Left lung (tissue), 10 donors: Measurements from ENCODE around the gene SEBOX. TPM values are rescaled to one million over a fixed set of nuclear protein-coding genes. Genes with fewer than 3 reads are reported as not detected.

Experiments used
- ATAC-seq: fragments of 200-7000 bp; cut with Tn5 transposase; one replicate; pipeline ENCODE4 v1.9.1; 2020; ENCODE audit warnings: moderate library complexity
- DNase-seq, 4 donors: peaks; one replicate each; pipeline ENCODE4 v3.0.0-alpha.2; 2013 to 2020
- H3K27ac ChIP-seq, 2 donors: fragments of 200-600 bp; sonication (generic) in 1 of 2; one replicate each; pipeline versions ENCODE4 v1.5.0 to v1.8.0; 2020 to 2021
- H3K27me3 ChIP-seq, 2 donors: fragments of 200-600 bp; sonication (generic) in 1 of 2; one replicate each; pipeline versions ENCODE4 v1.5.0 to v1.8.0; 2020 to 2021
- H3K36me3 ChIP-seq, 2 donors: fragments of 200-600 bp; sonication (generic) in 1 of 2; one replicate each; pipeline versions ENCODE4 v1.5.0 to v1.8.0; 2020 to 2021
- H3K4me1 ChIP-seq, 2 donors: fragments of 200-600 bp; one replicate each; pipeline ENCODE4 v1.8.0; 2021
- H3K4me3 ChIP-seq, 2 donors: fragments of 200-600 bp; sonication (generic) in 1 of 2; one replicate each; pipeline versions ENCODE4 v1.5.0 to v1.8.0; 2020 to 2021; ENCODE audit warnings: mild to moderate bottlenecking in 1 of 2
- H3K9me3 ChIP-seq, 2 donors: fragments of 200-600 bp; sonication (generic) in 1 of 2; one replicate each; pipeline versions ENCODE4 v1.5.0 to v1.8.0; 2020 to 2021
- CTCF ChIP-seq, 2 donors: fragments of 200-600 bp; sonication (generic) in 1 of 2; IDR thresholded peaks; one replicate each; pipeline versions ENCODE4 v1.5.0 to v1.8.0; 2021; ENCODE audit warnings: antibody characterized with exemption in 2 of 2
- intact Hi-C, 2 donors: fragments of 100-400 bp; cut with DNase I; formaldehyde crosslinking; loops; one replicate each; pipeline versions ENCODE4 v1.11.2 to v1.14.2; 2022
- polyA plus RNA-seq, 6 donors: library from polyadenylated mRNA; unstranded; fragments of 120-200 nt; gene quantifications; one replicate each; pipeline ENCODE4 v1.2.1, GENCODE V29; 2013; ENCODE audit not compliant: insufficient read length in 6 of 6
- total RNA-seq, 2 donors: library from RNA; stranded (reverse); fragmentation: NEBNext Ultra II Directional; extraction: Animal tissue kit (Norgen Biotek cat#: 25700); gene quantifications; one replicate each; pipeline ENCODE4 v1.2.1, GENCODE V29; 2021
- donor health status: DM: no; HTN: yes; CAD: no.
- donor health status: DM: no; HTN: no; CAD: no.

SEBOX gene
- total and polyA plus RNA-seq, 8 donors, result not detected

- H3K27me3 ChIP-seq, result no peaks in the 10 kb centered on the region
- no peak overlapping the region for H3K4me3 ChIP-seq
- ATAC-seq, result no peak
- no peak for TF ChIP-seq CTCF (IDR thresholded peaks at IDR 0.05)
- H3K4me1 ChIP-seq, result peaks cover 0 to 10% of the 10 kb centered on the region in 2 donors
- H3K36me3 ChIP-seq, result peaks cover 0 to 59% of the 10 kb centered on the region in 2 donors
- H3K27ac ChIP-seq, result no peak overlapping the region
- intact Hi-C loops, result no loop called here
- H3K9me3 ChIP-seq, result no peaks in the 10 kb centered on the region
- DNase-seq, result no peak
These were observed 37.3 kb downstream of the SEBOX start for GRCh38 chr17:28327709-28328108.

- peaks cover 0 to 58% of the 10 kb centered on the region in 2 donors for H3K36me3 ChIP-seq
- H3K9me3 ChIP-seq, result no peaks in the 10 kb centered on the region
- intact Hi-C loops, result no loop called here
- H3K4me3 ChIP-seq, result no peak overlapping the region
- no peak overlapping the region for H3K27ac ChIP-seq
- DNase-seq (no peak), ATAC-seq (no peak)
- peaks cover 0 to 10% of the 10 kb centered on the region in 2 donors for H3K4me1 ChIP-seq
- TF ChIP-seq CTCF (IDR thresholded peaks at IDR 0.05), result no peak
- H3K27me3 ChIP-seq, result no peaks in the 10 kb centered on the region
These were observed 37.9 kb downstream of the SEBOX start for GRCh38 chr17:28327031-28327607.

- no peak for TF ChIP-seq CTCF (IDR thresholded peaks at IDR 0.05)
- peak; percentile 13 for ATAC-seq
- peaks cover 0 to 10% of the 10 kb centered on the region in 2 donors for H3K4me1 ChIP-seq
- no peak for DNase-seq
- H3K27ac ChIP-seq, result no peak overlapping the region
- no peaks in the 10 kb centered on the region for H3K9me3 ChIP-seq
- intact Hi-C loops, result no loop called here
- H3K4me3 ChIP-seq, result no peak overlapping the region
- H3K36me3 ChIP-seq, result peaks cover 0 to 48% of the 10 kb centered on the region in 2 donors
- H3K27me3 ChIP-seq, result no peaks in the 10 kb centered on the region
These were observed 38.9 kb downstream of the SEBOX start for GRCh38 chr17:28326114-28326513.

DNA sequence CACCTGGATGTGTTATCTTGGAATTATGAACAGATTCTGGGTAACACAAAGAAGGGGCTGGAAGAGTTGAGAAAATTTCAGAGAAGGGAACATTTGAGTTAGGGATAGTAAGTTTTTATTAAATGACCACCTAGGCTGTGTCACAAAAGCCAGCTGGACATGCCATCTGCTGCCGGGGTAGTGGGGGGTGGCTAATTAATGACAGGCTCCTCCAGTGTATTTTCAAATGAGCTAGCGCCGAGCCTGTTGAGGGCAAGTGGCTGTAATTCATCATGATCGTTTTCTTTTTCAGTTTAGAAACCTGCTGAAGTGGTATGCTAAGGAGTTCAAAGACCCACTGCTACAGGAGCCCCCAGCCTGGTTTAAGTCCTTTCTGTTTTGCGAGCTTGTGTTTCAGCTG is 39.8 kb downstream of the SEBOX start:
- ATAC-seq (no peak), DNase-seq (no peak)
- intact Hi-C loops, result no loop called here
- H3K9me3 ChIP-seq, result no peaks in the 10 kb centered on the region
- H3K4me3 ChIP-seq, result no peak overlapping the region
- TF ChIP-seq CTCF (IDR thresholded peaks at IDR 0.05), result no peak
- peaks cover 0 to 39% of the 10 kb centered on the region in 2 donors for H3K36me3 ChIP-seq
- H3K27ac ChIP-seq, result no peak overlapping the region
- peaks cover 0 to 13% of the 10 kb centered on the region in 2 donors for H3K4me1 ChIP-seq
- no peaks in the 10 kb centered on the region for H3K27me3 ChIP-seq

DNA sequence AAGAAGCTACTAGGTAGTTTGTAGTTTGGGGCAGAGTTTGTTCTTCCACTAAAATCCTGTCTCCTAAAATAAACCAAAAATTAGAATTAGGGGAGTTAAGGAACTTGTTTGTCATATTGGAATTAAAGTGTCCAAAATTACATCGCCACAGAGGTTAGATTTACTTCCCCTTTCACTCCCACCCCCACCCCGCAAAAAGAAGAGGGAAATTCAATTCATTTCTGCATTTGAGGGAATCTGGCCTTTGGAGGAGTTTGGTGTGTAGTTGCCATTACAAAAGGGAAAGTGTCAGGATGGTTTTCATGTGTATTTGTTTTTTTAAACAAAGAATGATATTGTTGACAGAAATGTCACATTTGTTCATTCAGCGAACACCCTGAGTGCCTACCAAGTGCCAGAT is 40.2 kb downstream of the SEBOX start:
- H3K27me3 ChIP-seq, result no peaks in the 10 kb centered on the region
- intact Hi-C loops, result no loop called here

More for the DNA sequence above, 40.2 kb downstream of the SEBOX start:
- ATAC-seq (no peak), DNase-seq (no peak)
- no peak overlapping the region for H3K4me3 ChIP-seq
- H3K36me3 ChIP-seq, result peaks cover 0 to 34% of the 10 kb centered on the region in 2 donors
- no peaks in the 10 kb centered on the region for H3K9me3 ChIP-seq
- H3K27ac ChIP-seq, result no peak overlapping the region
- H3K4me1 ChIP-seq, result peaks cover 4 to 18% of the 10 kb centered on the region in 2 donors
- TF ChIP-seq CTCF (IDR thresholded peaks at IDR 0.05), result no peak
